Chondrocyte (in vitro differentiated cells): Measurements from ENCODE around the gene GRIA4. TPM values are rescaled to one million over a fixed set of nuclear protein-coding genes. Genes with fewer than 3 reads are reported as not detected.

Experiments used
- DNase-seq: peaks from one replicate; pipeline ENCODE4 v3.0.0; 2021; ENCODE audit warnings: mixed read lengths, low spot score
- H3K27ac Mint-ChIP-seq: one replicate; pipeline ENCODE4 v1.8.0; 2021; ENCODE audit warnings: mild to moderate bottlenecking, moderate library complexity, mixed read lengths; ENCODE audit not compliant: unreplicated experiment
- H3K27me3 Mint-ChIP-seq: 2 replicates; pipeline ENCODE4 v1.8.0; 2021; ENCODE audit warnings: low read depth, mixed read lengths
- H3K36me3 Mint-ChIP-seq: 2 replicates; pipeline ENCODE4 v1.8.0; 2021; ENCODE audit warnings: low read depth, mixed read lengths
- H3K4me1 Mint-ChIP-seq: 2 replicates; pipeline ENCODE4 v1.8.0; 2021; ENCODE audit warnings: low read depth, mild to moderate bottlenecking, mixed read lengths
- H3K4me3 Mint-ChIP-seq: one replicate; pipeline ENCODE4 v1.8.0; 2021; ENCODE audit warnings: mild to moderate bottlenecking, moderate library complexity, mixed read lengths; ENCODE audit not compliant: unreplicated experiment
- H3K9me3 Mint-ChIP-seq: 2 replicates; pipeline ENCODE4 v1.8.0; 2021; ENCODE audit warnings: low read depth, mixed read lengths
- CTCF ChIP-seq: fragments of 200-600 bp; sonication (generic); IDR thresholded peaks from 2 replicates; pipeline ENCODE4 v1.5.0; 2021; ENCODE audit warnings: antibody characterized with exemption, mild to moderate bottlenecking, moderate library complexity
- long read RNA-seq: library from polyadenylated mRNA; stranded (forward); transcript quantifications from one replicate; pipeline ENCODE4 v2.0.0, GENCODE V29; 2021
- total RNA-seq: library from RNA; stranded (reverse); gene quantifications from 3 replicates; pipeline ENCODE4 v1.2.1, GENCODE V29; 2021

GRIA4 gene
- not detected in 3 replicates for total RNA-seq
- long read RNA-seq, result 0 reads

GRCh38 chr11:105609832-105610781, at the start of gene GRIA4:
GRIA4 (plus strand) TSS chr11:105610073; CDS start chr11:105610998, 925 bp downstream.
- DNase-seq, result peak; percentile 92
- Mint-ChIP-seq H3K36me3 (no peaks in the 10 kb centered on the region), H3K27ac (no peak within 1 kb of the TSS), H3K9me3 (no peaks in the 10 kb centered on the region), H3K27me3 (peaks cover 57% of the 10 kb centered on the region), H3K4me3 (peak within 1 kb of the TSS; percentile 60), H3K4me1 (peaks cover 24% of the 10 kb centered on the region)
- TF ChIP-seq CTCF, result no peak

GRCh38 chr11:105573091-105573490, 36.8 kb upstream of the GRIA4 start:
- H3K36me3 Mint-ChIP-seq, result no peaks in the 10 kb centered on the region
- no peaks in the 10 kb centered on the region for H3K9me3 Mint-ChIP-seq

GRCh38 chr11:105574974-105575373, 34.9 kb upstream of the GRIA4 start:
- H3K4me3 Mint-ChIP-seq, result no peak overlapping the region
- DNase-seq, result no peak
- no peak overlapping the region for H3K27ac Mint-ChIP-seq
- H3K4me1 Mint-ChIP-seq, result no peaks in the 10 kb centered on the region
- no peaks in the 10 kb centered on the region for H3K9me3 Mint-ChIP-seq
- H3K27me3 Mint-ChIP-seq, result peaks cover 2% of the 10 kb centered on the region
- no peaks in the 10 kb centered on the region for H3K36me3 Mint-ChIP-seq
- no peak for TF ChIP-seq CTCF

More at GRCh38 chr11:105573091-105573490, 36.8 kb upstream of the GRIA4 start:
- TF ChIP-seq CTCF, result no peak
- DNase-seq, result no peak
- H3K4me1 Mint-ChIP-seq, result no peaks in the 10 kb centered on the region
- H3K27me3 Mint-ChIP-seq, result no peaks in the 10 kb centered on the region
- H3K4me3 Mint-ChIP-seq, result no peak overlapping the region
- no peak overlapping the region for H3K27ac Mint-ChIP-seq

GRCh38 chr11:105577641-105578040, 32.2 kb upstream of the GRIA4 start:
- TF ChIP-seq CTCF, result peak; percentile 1
- Mint-ChIP-seq H3K27me3 (peaks cover 3% of the 10 kb centered on the region), H3K4me1 (no peaks in the 10 kb centered on the region), H3K9me3 (peaks cover 6% of the 10 kb centered on the region), H3K27ac (no peak overlapping the region), H3K4me3 (no peak overlapping the region), H3K36me3 (no peaks in the 10 kb centered on the region)
- no peak for DNase-seq

- Mint-ChIP-seq H3K36me3 (no peaks in the 10 kb centered on the region), H3K4me3 (no peak overlapping the region), H3K27me3 (peaks cover 3% of the 10 kb centered on the region), H3K9me3 (peaks cover 6% of the 10 kb centered on the region), H3K27ac (no peak overlapping the region), H3K4me1 (no peaks in the 10 kb centered on the region)
- DNase-seq, result no peak
- peak; percentile 14 for TF ChIP-seq CTCF
Observed at GRCh38 chr11:105579111-105579510, 30.8 kb upstream of the GRIA4 start.
